ENCODE data around the gene MYH10. TPM values are rescaled to one million over a fixed set of nuclear protein-coding genes. Genes with fewer than 3 reads are reported as not detected.

MYH10 gene
- total RNA-seq, 2 experiments from 2014 or later, result 17.0 to 21.3 TPM

DNA sequence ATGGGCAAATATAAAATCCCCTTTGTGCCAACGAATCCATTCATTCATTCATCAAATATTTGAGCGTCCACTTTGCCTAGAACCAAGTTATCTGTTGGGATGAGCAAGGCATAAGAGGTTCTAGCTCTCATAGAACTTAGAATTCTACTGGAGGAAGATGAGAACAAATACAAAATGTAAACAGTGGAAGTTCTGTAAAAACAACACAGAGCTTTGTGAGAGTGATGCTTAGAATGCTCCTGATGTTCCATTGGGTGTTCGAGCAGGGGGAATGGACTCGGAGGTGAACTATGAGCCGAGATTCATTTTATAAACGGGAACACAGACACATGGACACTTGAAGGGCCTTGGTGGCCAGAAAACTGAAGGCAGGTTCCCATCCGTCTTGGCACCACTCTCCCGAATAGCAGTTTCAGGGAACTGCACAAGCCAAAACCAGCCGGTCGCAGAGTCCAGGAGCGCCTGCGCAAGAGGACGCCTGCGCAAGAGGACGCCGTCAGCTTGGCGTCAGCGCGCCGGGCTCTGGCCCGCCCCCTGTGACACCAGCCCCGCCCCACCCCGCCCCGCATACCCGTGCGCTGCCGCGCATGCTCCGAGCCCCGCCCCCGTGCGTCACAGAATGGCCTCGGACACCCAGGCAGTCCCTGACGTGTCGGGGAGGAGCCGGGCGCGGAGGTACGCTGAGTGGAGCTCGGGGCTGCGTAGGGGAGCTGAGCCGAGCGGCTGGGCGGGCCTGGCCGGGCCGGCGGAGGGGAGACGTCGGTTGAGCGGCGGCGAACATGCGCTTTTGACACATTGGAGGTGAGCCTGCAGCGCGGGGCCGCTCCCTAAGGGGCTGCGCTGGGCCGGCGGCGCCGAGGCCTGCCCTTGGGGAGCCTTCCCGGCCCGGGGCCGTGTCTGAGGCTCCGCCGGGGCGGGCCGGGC lies 195.0 kb downstream of the MYH10 start, which contains the start of gene NDEL1:
Gene NDEL1 (plus strand): TSS at position 640 of the 924 bp plus-strand sequence. CDS start 8,388 bp downstream, outside the sequence.
- ATAC-seq (peak; percentile 98), DNase-seq (peak; percentile 100)
- ChIA-PET POLR2A (interaction anchor here (1.0 to 1.3 kb wide), 2 partner anchors 25 to 195 kb away, joined by 4 to 6 read pairs; partner anchors contain the start of gene MYH10), CTCF (interaction anchor here (0.8 to 2.1 kb wide), 5 partner anchors 11 to 59 kb away, joined by 3 to 7 read pairs (median 4); partner anchors contain the start of gene KRABD2)
- Mint-ChIP-seq H3K4me3 (peak within 1 kb of the TSS; percentile 87), H3K27ac (peak within 1 kb of the TSS; percentile 91), H3K4me1 (peaks cover 29% of the 10 kb centered on the region), H3K9me3 (ENCODE audit: low read depth) (no peaks in the 10 kb centered on the region), H3K27me3 (no peaks in the 10 kb centered on the region), H3K36me3 (ENCODE audit: low read depth) (peaks cover 14% of the 10 kb centered on the region)
- intact Hi-C loops (cut with DNase I, micrococcal nuclease), result loop anchor here (1.0 to 5.0 kb wide), 11 partner anchors 52 to 1793 kb away; partner anchors contain the start of genes RPL26 (in 2 of the 2), BORCS6 (in 1 of the 2), CTC1 (in 1 of the 2) and HES7 (in 1 of the 2)

GRCh38 chr17:8430966-8431365 lies 199.6 kb downstream of the MYH10 start:
- CTCF ChIA-PET, result interaction anchor here (1.9 kb wide), 1 partner anchor 21 kb away, joined by 7 read pairs; no protein-coding TSS in a partner anchor
- POLR2A ChIA-PET, result interaction anchor here (0.6 kb wide), 1 partner anchor 41 kb away, joined by 7 read pairs; no protein-coding TSS in a partner anchor
- Mint-ChIP-seq H3K27me3 (no peaks in the 10 kb centered on the region), H3K4me3 (no peak overlapping the region), H3K27ac (no peak overlapping the region), H3K36me3 (ENCODE audit: low read depth) (no peaks in the 10 kb centered on the region), H3K4me1 (no peaks in the 10 kb centered on the region), H3K9me3 (ENCODE audit: low read depth) (no peaks in the 10 kb centered on the region)
- intact Hi-C loops (cut with DNase I, micrococcal nuclease), result no loop called here
- no peak for DNase-seq
- ATAC-seq, result no peak

DNA sequence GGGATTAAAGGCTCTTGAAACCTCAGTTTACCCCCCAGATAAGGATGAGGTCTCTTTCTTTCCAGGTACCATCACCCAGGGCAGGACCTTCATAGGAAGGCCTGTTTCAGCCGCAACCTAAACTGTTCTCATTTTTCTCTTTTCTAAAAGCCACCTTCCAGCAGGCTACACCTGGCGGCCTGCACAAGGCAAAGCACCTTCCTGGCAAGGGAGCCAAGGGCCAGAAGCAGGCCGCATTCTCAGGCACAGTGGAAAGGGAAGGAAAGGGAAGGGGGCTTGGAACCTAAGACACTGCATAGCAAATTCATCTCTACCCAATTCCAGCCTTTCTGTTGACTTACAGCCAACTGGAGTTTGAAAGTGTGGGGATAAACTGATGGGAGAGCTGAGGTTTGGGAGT lies 203.7 kb downstream of the MYH10 start:
- no peak overlapping the region for H3K27ac Mint-ChIP-seq
- ATAC-seq (no peak), DNase-seq (no peak)
- POLR2A ChIA-PET, result no interaction called here
- intact Hi-C loops (cut with DNase I, micrococcal nuclease), result no loop called here
- H3K36me3 Mint-ChIP-seq (ENCODE audit: low read depth), result no peaks in the 10 kb centered on the region
- H3K4me3 Mint-ChIP-seq, result no peak overlapping the region
- H3K27me3 Mint-ChIP-seq, result peaks cover 9% of the 10 kb centered on the region
- CTCF ChIA-PET, result interaction anchor here (0.8 kb wide), 1 partner anchor 78 kb away, joined by 4 read pairs; no protein-coding TSS in a partner anchor
- no peaks in the 10 kb centered on the region for H3K9me3 Mint-ChIP-seq (ENCODE audit: low read depth)
- no peaks in the 10 kb centered on the region for H3K4me1 Mint-ChIP-seq

- Mint-ChIP-seq H3K9me3 (ENCODE audit: low read depth) (no peaks in the 10 kb centered on the region), H3K27ac (no peak overlapping the region), H3K4me3 (no peak overlapping the region), H3K36me3 (ENCODE audit: low read depth) (no peaks in the 10 kb centered on the region), H3K4me1 (no peaks in the 10 kb centered on the region), H3K27me3 (peaks cover 10% of the 10 kb centered on the region)
- ChIA-PET CTCF (interaction anchor here (1.3 kb wide), 1 partner anchor 16 kb away, joined by 4 read pairs; no protein-coding TSS in a partner anchor), POLR2A (no interaction called here)
- ATAC-seq, result no peak
- DNase-seq, result no peak
- intact Hi-C loops (cut with DNase I, micrococcal nuclease), result no loop called here
Observed at GRCh38 chr17:8426094-8426720, 204.3 kb downstream of the MYH10 start.

Other genes starting within 250 kb of the MYH10 start
- 1,000 to 10,000 TPM; 3,064 to 3,721 TPM for gene RPL26, start 247.5 kb downstream of the MYH10 start, total RNA-seq
- gene RNF222, start 232.9 kb downstream of the MYH10 start, total RNA-seq, result not detected
- gene NDEL1, start 194.8 kb downstream of the MYH10 start, total RNA-seq, result 10 to 100 TPM; 51.9 to 58.6 TPM
- gene CCDC42, start 114.1 kb upstream of the MYH10 start, total RNA-seq, result under 1 TPM; 0.14 to 0.23 TPM
- not detected for gene SPDYE4, start 127.8 kb upstream of the MYH10 start, total RNA-seq
- gene MFSD6L, start 168.6 kb upstream of the MYH10 start, total RNA-seq, result under 1 TPM; 0.07 TPM
- gene PIK3R6, start 236.9 kb upstream of the MYH10 start, total RNA-seq, result 1 to 10 TPM in 1 of 2 experiments, under 1 TPM in 1; 0.96 to 1.8 TPM